ENCODE results near the gene RESF1.

The RESF1 gene

GRCh38 chr12:31958569-31959160 is 550 bp upstream of the RESF1 start:
- DNase-seq (ENCODE audit: low spot score): no peak

DNA sequence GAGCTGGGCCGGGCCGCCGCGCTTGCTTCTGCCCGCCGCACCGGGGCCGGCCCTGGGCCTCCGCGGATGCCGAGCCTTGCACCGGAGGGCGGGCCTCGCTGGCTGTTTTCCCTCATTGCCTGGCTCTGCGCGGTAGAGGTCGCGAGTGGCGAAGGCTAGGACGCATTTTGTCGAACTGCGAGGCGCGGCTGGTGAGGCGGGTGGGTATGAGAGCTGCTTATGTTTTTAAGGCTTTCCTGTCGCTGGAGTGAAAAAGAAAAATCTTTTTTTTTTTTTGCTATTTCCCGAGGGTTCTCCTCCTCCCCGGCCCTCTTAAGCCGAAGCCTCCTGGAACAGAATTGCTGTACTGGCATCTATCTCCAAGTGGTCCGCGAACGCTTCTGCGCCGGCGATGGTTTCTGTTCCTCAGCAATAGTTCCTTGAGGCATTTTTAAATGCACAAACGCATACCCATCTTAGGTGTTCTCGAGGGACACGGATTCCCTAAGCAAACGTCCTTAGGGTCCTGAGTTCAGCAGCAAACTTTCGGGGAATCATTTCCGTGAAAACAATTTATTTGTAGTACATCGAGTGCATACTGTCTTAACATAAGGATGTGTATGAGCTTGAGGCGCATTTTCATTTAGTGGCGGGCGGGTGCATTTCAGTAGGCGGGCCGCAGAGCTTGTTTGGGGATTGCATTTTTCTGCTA is 631 bp downstream of the RESF1 start:
- DNase-seq (ENCODE audit: low spot score): peak; percentile 69

DNA sequence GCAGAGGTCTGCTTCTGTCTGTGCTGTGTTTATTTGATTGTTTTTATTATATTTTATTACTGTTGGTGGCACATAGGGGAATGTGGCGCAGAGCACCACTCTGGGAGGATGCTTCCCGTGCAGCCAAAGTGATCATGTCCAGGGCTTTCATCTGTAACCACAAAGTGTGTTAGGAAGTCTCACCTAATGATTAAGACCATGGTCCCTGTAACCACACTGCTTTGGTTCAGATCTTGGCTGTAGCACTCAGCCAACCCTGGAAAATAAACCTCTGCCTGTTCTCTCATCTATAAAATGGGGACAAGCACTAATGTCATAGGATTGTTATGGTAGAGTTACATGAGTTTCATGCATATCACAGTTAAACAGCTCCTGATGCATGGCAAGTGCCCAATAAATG is 1.9 kb downstream of the RESF1 start:
- no peak for DNase-seq (ENCODE audit: low spot score)

- no peak for DNase-seq (ENCODE audit: low spot score)
Observed at GRCh38 chr12:31962076-31962475, 2.9 kb downstream of the RESF1 start.

- DNase-seq (ENCODE audit: low spot score): no peak
Observed at GRCh38 chr12:31964280-31964679, 5.1 kb downstream of the RESF1 start.

DNA sequence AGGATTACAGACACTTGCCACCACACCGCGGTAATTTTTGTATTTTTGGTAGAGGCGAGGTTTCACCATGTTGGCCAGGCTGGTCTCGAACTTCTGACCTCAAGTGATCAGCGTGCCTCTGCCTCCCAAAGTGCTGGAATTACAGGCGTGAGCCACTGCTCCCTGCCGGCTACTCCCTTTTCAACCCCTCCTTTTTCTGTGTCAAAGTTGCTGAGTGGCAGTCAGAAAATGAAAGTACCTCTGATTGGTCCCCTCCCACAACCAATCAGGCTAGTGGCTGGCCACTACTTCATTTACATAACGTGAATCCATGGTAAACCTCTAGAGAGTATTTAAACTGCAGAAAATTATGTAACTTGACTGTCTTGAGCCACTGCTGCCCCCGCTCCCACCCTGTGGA is 5.9 kb downstream of the RESF1 start:
- no peak for DNase-seq (ENCODE audit: low spot score)

DNA sequence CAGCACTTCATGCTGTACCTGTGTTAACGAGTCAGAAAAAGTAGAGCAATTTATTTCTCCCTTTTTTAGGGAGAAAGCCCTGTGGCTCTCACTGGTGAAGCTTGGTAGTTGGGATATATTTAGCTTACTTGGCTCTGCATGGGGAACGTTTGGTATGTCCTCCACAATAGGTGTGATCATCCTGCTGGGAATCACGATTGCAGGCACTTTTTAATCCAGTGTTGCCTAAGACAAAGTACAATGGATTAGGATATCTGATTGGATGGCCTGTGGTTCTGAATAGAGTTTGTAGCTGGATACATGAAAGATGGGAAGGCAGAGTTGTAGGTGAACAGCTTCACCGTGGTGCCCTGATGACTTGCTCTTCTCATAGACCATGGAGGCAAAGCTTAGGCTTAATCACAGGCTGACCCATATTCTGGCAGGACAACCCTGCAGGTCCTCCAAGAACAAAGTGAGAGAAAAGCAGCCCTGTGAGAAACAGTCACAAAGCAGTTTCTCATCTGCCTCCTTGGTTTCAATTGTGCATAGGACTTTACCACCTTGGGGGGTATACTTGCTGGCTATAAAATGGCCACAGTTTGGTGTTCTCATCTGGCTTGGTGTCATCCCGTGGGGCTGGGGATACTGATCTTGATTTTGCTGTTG is 7.5 kb downstream of the RESF1 start:
- DNase-seq (ENCODE audit: low spot score): no peak

GRCh38 chr12:31967539-31967938 is 8.3 kb downstream of the RESF1 start:
- DNase-seq (ENCODE audit: low spot score): no peak

GRCh38 chr12:31970199-31970598 is 11.0 kb downstream of the RESF1 start:
- no peak for DNase-seq (ENCODE audit: low spot score)

DNA sequence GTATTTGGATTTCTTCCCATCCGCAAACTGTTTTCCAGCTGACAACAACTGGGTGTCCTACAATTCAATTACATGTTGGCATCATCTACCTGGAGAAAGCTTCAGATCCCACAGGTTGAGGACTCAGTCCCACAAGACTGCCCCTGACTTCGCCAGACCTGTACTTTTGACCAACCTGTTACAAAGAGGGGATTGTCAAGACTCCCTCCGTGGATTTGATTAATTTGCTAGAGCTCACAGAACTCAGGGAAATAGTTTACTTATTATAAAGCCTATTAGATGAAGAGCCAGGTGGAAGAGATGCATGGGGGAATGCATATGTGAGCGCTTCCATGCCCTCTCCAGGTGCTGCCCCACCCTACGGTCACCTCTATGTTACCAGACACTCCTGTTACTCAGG is 14.6 kb downstream of the RESF1 start:
- DNase-seq (ENCODE audit: low spot score): no peak

DNA sequence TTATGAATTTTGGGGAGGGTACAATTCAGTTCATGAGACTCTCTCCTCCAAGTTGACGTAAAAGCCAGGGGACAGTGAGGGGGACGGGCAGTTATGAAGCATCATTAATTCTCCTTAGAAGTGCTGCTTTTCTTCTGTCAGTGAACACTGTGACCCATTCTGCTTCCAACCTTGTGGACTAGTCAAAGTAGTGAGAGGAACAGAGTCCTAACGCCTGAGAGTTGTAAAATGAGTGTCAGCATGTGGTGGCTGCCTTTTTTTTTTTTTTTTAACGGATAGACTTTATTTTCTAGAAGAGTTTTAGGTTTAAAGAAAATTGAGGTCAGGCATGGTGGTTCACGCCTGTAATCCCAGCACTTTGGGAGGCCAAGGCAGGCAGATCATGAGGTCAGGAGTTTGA is 15.5 kb downstream of the RESF1 start:
- DNase-seq (ENCODE audit: low spot score): no peak

GRCh38 chr12:31984806-31985591 is 25.8 kb downstream of the RESF1 start:
- peak; percentile 52 for DNase-seq (ENCODE audit: low spot score)

DNA sequence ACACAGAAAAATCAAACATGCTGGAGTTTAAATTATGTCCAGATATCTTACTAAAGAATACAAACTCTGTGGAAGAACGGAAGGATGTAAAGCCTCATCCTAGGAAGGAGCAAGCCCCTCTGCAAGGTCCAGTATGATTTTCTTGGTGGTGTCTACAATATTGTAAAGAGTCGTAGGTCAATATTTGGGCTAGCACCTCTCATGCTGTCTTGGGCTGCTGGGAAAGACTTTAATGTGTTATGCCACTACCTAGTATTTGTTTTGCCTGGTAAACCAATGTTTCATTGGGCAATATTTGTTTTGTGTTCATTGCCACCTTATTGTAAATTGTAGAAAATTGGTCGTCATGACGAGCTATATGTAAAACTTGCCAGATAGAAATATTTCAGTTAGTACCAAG is 26.6 kb downstream of the RESF1 start:
- DNase-seq (ENCODE audit: low spot score): no peak

DNA sequence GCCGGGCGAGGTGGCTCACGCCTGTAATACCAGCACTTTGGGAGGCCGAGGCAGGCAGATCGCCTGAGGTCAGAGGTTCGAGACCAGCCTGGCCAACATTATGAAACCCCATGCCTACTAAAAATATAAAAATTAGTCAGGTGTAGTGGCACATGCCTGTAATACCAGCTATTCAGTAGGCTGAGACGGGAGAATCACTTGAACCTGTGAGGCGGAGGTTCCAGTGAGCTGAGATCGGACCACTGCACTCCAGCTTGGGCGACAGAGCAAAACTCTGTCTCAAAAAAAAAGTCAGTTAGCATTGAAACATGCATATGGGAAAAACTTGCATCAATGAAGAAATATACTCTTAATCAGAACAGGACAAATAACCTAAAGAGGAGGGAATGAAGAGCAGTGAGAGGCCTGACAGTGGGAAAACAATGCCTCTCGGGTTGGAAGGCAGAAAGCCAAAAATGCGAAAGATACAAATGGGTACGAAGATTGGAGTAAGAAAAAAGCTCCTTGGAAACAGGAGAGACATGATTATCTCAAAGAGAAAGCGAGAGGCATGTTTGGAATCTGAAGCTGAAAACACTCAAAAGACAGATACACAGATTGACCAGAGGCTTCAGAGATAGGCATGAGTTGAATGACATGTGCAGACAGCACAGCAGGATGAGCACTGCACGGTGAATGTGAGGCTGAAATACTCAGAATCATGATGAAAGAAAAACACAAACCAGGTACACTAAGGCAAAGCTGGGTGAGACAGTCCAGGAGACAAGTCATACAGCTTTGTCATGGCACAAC is 30.6 kb downstream of the RESF1 start:
- peak; percentile 33 for DNase-seq (ENCODE audit: low spot score)

DNA sequence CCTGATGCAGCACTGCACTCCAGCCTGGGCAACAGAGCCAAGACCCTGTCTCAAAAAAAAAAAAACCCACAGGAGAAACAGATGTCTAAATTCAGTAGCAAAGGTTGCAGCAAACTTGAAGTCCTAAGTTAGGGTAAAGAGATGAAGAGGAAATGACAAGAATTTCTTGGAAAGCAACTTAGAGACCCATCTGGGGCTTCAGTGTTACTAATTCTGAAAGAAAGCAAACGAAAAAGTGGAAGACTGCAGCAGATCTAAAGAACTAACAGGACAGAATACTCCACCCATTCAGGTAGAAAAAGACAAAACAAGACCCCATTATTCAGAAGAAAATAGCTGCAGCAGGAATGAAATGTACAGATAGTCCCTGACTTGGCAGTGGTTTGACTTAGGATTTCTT is 31.9 kb downstream of the RESF1 start:
- DNase-seq (ENCODE audit: low spot score): peak; percentile 73

DNA sequence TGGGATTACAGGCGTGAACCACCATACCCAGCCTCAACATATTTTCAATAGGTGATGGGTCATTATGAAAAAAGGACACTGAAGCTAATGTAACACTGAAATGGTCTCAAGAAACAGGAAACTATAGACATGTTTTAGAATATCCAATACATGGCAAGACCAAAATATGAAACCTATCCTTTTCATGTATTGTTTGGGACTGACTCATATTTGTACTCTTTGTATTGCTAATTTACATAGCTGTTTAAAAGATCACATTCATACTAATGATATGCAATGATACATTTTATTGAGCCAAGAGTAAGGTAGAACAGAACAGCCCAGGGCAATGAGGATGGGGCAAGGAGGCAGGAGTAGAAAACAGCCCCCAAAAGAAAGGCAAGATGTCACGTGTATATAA is 32.6 kb downstream of the RESF1 start:
- DNase-seq (ENCODE audit: low spot score): peak; percentile 49

DNA sequence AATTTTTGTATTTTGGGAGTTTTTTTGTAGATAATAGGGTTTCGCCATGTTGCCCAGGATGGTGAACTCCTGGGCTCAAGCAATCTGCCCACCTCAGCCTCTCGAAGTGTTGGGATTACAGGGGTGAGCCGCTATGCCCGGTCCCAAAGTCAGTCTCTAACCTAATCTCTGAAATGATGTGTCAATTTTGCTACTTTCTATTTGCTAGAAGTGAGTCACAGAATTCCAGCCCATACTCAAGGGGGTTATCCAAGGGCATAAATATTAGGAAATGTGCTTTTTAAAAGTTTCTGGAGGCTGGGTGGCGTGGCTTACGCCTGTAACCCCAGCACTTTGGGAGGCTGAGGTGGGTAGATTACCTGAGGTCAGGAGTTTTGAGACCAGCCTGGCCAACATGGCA is 40.5 kb downstream of the RESF1 start:
- no peak for DNase-seq (ENCODE audit: low spot score)

DNA sequence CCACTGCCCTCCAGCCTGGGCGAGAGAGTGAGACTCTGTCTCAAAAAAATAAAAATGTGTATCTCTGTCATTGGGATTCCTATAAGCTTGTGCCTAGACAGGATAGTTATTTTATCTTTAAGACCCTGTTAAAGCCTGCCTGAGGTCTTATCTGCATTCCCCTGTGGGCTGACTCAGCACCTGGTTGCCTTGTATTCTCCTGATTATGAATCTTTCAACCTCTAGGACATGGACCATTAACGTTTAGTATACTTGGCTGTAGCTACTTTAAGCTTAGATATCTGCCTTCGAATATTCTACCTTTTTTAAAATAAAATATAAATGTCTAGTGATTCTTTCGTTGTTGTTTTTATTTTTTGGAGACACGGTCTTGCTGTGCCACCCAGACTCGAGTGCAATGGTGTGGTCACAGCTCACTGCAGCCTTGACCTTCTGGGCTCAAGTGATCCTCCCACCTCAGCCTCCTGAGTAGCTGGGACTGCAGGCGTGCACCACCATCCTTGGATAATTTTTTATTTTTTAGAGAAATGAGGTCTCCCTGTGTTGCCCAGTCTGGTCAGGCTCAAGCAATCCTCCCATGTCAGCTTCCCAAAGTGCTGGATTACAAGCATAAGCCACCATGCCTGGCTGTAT is 41.3 kb downstream of the RESF1 start:
- no peak for DNase-seq (ENCODE audit: low spot score)

GRCh38 chr12:32002848-32003493 is 43.8 kb downstream of the RESF1 start:
- DNase-seq (ENCODE audit: low spot score): no peak

GRCh38 chr12:32003654-32004053 is 44.4 kb downstream of the RESF1 start:
- no peak for DNase-seq (ENCODE audit: low spot score)

- DNase-seq (ENCODE audit: low spot score): no peak
Observed at GRCh38 chr12:32005496-32006125, 46.4 kb downstream of the RESF1 start.

All from activated CD4-positive, alpha-beta T cell treated with anti-CD3 and anti-CD28 coated beads, Interleukin-2, Interleukin-4, amounts not matched to agents 100 ng/mL and 50 ng/mL, durations not matched to agents 16 hours and 8 hours (primary cell).